Activated naive CD4-positive, alpha-beta T cell treated with anti-CD3 and anti-CD28 coated beads, Interleukin-2, amount 50 U/mL, for 72 hours (primary cell): ENCODE measurements around the gene PAX8. TPM values are rescaled to one million over a fixed set of nuclear protein-coding genes. Genes with fewer than 3 reads are reported as not detected.
A peak's percentile ranks its signal among the peaks of the same experiment; 100 is the strongest.

Source experiments
- ATAC-seq, 2 donors: fragments of 150-1000 bp; cut with Tn5 transposase; 2 replicates each; pipeline ENCODE4 v1.10.0; 2021; ENCODE audit warnings: mild to moderate bottlenecking in 2 of 2, moderate library complexity in 2 of 2
- DNase-seq, 2 donors: peaks; one replicate each; pipeline ENCODE4 v3.0.0; 2021 to 2022; ENCODE audit warnings: low spot score in 2 of 2
- H3K27ac Mint-ChIP-seq, 2 donors: one replicate each; pipeline ENCODE4 v1.8.0; 2022; ENCODE audit warnings: mild to moderate bottlenecking in 2 of 2, mixed read lengths in 2 of 2
- H3K36me3 Mint-ChIP-seq, 2 donors: one replicate each; pipeline ENCODE4 v1.8.0; 2022; ENCODE audit warnings: mixed read lengths in 2 of 2
- H3K9me3 Mint-ChIP-seq, 2 donors: one replicate each; pipeline ENCODE4 v1.8.0; 2022; ENCODE audit warnings: mixed read lengths in 2 of 2
- total RNA-seq, 2 donors: library from RNA; stranded (reverse); gene quantifications; one replicate each; pipeline ENCODE4 v1.2.3, GENCODE V29; 2022

The PAX8 gene
- total RNA-seq, 2 donors from 2014 or later = 0.35 to 1.3 TPM

DNA sequence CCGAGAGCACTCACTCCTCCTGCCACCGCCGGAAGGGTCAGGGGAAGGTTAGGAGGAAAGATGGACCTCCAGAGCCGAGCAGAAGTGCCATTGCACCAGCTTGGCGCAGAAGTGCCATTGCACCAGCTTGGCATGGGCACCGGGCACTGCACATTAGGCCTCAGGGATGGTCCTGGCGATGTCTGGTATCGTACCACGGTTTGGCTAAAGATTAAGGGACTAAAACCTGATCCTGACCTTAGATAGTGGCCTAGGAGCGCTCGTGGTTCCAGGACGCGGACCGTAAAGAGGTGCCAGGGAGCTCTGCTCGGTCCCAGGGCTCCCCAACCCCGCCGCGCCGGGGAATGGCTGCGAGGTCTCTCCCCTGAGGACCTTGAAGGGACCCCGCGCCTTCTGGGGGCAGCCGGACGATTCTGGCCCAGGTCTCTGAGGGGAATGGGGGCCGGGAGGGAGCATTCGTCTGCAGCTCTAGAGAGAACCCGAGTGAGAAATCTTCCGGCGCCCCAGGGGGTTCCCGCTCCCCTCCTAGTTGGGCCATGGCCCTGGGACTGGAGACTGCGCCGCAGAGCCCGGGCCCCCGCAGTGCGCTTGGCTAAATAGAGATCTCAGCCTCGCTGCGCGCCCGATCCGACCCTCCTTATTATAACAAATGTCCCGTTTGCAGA, 1.8 kb downstream of the PAX8 start:
- Mint-ChIP-seq H3K27ac (no peak overlapping the region), H3K9me3 (no peaks in the 10 kb centered on the region), H3K36me3 (peaks cover 0 to 5% of the 10 kb centered on the region in 2 donors)
- DNase-seq = peak in 1 of 2 donors; percentile 14
- no peak for ATAC-seq

DNA sequence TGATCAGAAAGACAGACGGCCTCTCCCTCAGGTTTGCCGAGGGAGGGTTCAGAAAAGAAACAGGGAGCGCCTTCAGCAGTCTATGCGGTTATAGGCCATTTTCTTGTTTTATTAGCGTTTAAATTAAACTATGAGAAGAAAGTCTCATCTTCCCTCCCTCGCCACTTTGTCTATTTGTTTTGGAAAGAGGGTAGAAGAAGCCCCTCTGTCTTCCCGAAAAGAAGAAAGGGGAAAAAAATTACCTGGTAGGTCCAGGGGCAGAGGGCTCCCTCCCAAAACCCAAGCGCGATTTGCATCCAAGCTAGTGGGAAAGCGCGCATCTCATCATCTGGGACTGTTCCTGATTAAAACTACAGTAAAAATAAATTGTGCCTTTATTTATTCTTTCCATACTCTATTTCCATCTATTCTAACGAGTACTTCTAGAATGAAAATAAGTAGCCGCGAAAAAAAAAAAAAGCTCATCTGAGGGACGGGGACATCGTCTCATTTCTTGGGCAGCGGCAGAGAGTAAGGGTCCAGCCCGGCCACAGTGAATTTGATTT, 2.4 kb downstream of the PAX8 start:
- Mint-ChIP-seq H3K27ac (no peak overlapping the region), H3K36me3 (peaks cover 0 to 5% of the 10 kb centered on the region in 2 donors), H3K9me3 (no peaks in the 10 kb centered on the region)
- ATAC-seq = no peak
- no peak for DNase-seq

DNA sequence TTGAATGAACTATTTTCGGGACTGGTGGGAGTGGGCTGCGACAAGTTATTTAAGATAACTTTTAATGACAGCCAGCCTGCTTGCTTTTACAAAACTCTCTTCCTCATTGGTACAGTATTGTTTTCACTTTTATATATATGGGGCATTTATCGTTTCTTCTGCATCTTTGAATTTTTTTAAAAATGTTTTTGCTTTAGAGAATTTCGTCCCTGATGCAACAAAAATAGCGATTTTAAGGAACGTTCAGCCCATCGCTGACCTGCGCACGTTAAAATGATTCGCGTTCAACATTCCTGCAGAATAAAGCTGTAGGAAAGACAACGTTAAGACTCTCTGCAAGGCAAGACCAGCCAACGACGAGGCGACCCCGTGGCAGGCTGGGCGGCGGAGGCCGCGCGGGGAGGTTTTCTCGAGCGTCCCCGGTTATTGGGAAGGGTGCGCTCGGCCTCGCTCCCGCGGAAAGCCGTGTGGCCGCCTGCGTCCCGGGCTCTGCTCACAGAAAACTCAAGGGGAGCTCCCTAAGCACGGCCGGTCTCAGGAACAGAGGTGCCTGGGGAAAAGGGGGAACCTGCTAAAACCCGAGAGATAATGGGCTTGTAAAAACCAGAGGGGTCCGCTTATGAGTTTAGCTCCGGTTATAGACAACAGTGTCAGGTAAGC, 3.0 kb downstream of the PAX8 start:
- peaks cover 0 to 5% of the 10 kb centered on the region in 2 donors for H3K36me3 Mint-ChIP-seq
- DNase-seq = peak in 1 of 2 donors; percentile 5
- no peak for ATAC-seq
- H3K27ac Mint-ChIP-seq = no peak overlapping the region
- no peaks in the 10 kb centered on the region for H3K9me3 Mint-ChIP-seq

DNA sequence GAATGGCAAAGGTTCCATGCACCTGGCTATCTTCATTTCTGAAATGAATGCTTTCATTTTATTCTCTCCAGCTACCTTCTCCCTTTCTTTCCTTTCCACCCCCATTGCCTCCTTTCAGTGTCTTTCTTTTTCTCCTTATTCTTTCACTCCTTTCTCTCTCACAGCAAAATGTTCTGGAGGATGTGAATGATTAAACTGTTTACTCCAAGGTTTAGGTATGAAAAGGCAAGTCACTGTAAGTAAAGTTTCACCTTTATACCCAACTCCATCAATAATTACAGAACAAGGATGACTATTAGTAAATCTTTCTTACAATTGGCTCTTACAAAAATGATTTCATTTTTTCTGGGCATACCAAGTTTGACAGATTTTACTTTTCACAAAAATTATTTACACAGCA, 4.3 kb downstream of the PAX8 start:
- H3K9me3 Mint-ChIP-seq = no peaks in the 10 kb centered on the region
- H3K27ac Mint-ChIP-seq = no peak overlapping the region
- ATAC-seq (no peak), DNase-seq (no peak)
- peaks cover 0 to 5% of the 10 kb centered on the region in 2 donors for H3K36me3 Mint-ChIP-seq

DNA sequence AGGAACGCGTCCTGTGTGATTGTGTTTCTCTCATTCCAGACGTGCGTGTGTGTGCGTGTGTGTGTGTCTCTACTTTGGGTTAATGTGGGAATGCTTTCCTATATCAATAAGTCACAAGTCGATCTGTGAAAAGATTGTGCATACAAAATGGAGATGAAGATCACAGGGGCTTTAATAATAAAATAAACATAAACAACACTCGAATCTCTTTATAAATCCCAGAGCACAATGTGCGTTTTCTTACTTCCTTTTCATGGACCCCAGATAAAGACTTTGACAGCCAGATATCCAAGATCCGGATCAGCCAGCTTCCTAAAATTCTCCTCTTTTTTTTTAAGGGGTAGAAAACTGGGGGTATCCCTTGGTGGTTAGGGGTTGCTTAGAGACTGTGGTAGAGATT, 4.7 kb downstream of the PAX8 start:
- Mint-ChIP-seq H3K9me3 (no peaks in the 10 kb centered on the region), H3K36me3 (peaks cover 0 to 5% of the 10 kb centered on the region in 2 donors), H3K27ac (no peak overlapping the region)
- ATAC-seq (no peak), DNase-seq (no peak)

DNA sequence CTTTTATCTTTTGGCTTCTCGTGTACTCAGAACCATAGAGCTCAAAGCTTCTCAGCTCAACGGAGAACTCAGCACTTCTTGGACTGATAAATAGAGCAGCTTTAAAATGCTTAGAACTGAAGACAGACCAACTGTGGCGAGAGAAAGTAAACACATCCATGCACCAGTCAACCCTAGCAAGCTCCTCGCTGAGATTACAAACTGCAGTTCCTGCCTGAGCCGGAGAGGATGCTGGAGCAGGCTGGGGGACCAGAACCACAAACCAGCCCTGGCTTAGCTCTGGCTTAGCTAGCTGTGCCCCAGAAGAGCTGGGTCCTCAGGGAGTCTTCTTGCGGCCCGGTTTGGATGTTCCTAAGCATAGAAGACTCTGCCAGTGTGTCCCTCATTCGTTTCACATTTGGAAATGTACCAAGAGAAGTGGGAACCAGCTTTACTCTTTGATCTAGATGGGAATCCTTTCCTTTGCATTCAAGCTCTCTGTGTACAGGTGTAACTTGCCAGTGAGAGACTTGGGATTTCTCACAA, 5.6 kb downstream of the PAX8 start:
- peaks cover 0 to 5% of the 10 kb centered on the region in 2 donors for H3K36me3 Mint-ChIP-seq
- H3K9me3 Mint-ChIP-seq = no peaks in the 10 kb centered on the region
- no peak overlapping the region for H3K27ac Mint-ChIP-seq
- ATAC-seq = peak; percentile 52 to 85
- peak in 1 of 2 donors; percentile 30 for DNase-seq

DNA sequence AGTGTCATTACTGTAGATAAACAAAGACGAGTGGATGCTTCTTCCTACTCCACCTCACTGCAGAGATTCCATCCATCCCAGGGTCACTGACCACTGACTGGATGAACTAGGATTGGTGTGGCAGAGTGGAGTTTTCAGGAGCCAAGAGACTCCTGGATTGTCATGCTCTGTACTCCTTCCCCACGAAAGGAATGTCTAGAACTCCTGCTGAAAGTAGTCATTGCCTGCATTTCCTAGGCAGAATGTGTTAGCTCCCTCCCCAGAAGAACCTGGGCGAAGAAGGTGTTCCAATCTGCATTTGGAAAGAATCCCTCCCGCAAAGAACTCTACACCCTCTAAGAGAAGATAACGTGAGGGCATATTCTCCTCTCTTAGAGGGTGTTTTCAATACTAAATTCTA, 6.2 kb downstream of the PAX8 start:
- Mint-ChIP-seq H3K27ac (no peak overlapping the region), H3K36me3 (peaks cover 0 to 5% of the 10 kb centered on the region in 2 donors)

DNA sequence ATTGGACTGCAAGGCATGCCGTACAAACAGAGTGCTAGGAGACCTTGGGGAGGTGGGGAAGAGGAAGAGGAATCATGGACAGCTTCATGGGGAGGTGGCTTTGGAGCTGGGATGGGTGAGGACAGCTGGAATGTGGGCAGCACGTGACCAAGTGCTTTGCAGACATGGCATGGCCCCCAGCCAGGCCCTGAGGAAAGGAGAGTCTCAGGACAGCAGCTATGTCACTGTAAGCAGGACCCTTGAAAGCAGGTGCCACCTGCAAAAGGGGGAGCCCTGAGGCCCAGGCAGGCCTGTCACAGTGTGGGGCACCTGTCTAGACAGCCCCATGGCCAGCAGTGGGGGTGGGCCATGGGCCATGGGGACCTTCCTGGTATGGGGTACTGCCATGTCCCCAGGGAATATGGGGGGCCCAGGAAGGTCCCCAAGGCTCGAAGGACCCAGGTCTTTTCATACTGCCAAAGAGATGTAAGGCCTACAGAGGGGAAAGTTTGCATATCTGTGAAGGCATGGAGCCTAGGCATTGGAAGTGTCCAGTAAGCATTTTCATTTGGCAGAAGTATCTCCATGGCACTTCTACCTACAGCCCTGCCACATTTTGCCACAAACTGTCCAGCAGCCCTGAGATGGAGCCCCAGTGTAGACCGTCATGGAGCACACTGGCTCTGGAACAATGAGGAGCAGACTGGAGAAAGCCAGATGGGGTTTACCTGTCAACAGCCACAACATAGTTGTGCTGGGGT, 9.9 kb downstream of the PAX8 start:
- no peaks in the 10 kb centered on the region for H3K9me3 Mint-ChIP-seq
- no peak for ATAC-seq
- no peak overlapping the region for H3K27ac Mint-ChIP-seq
- DNase-seq = no peak
- H3K36me3 Mint-ChIP-seq = no peaks in the 10 kb centered on the region

More for the DNA sequence above, 6.2 kb downstream of the PAX8 start:
- ATAC-seq = no peak
- H3K9me3 Mint-ChIP-seq = no peaks in the 10 kb centered on the region
- DNase-seq = no peak

DNA sequence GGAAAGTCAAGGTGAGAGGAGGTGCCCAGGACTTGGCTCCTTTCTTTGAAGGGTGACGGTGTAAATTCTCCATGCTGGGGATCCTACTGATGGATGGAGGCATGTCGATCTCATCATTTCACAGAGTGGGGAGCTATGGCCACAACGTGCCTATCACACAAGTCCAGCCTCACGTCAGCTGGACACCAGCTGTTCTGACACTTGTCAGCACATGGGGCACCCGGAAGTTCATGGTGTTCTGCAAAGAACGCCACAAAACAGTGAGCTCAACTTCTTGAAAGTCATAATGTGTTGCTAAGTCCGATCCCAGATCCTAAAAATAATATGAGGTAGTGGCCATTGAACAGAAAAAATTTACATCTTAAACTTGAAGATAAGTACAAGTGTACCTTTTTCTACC, 12.3 kb downstream of the PAX8 start:
- Mint-ChIP-seq H3K9me3 (no peaks in the 10 kb centered on the region), H3K36me3 (no peaks in the 10 kb centered on the region), H3K27ac (no peak overlapping the region)
- no peak for DNase-seq
- ATAC-seq = no peak

DNA sequence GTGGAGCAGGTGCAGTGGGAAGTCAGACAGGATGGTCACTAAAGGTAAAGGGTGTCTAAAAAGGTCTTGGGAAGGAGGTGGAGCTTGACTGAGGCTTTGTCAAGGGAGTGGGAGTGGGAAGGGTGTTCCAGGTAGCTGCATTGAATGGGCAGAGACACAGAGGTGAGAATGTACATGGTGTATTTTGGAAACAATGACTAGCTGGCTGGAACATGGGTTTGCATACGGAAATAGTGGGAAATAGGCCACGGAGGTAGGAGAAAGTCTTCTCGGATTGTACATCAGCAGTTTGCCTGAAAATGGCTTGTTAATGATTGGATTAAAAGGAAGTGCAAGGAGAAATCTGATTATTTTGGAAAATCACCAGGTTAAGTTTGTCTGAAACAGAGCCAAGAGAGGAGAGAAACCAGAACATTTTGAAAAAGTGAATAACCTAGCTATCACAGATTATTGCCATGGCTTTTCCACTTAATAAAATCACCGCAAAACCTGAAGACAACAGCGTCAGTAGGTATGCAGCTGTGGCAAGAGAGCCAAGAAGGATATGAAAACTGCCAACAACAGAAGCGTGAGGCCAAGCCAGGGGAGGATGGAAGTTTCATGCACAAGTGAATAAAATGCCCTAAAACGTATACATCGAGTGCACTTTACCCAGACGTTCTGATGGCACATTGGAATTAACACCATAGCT, 13.9 kb downstream of the PAX8 start:
- H3K36me3 Mint-ChIP-seq = no peaks in the 10 kb centered on the region
- no peak for ATAC-seq
- no peak for DNase-seq
- H3K27ac Mint-ChIP-seq = no peak overlapping the region
- no peaks in the 10 kb centered on the region for H3K9me3 Mint-ChIP-seq

DNA sequence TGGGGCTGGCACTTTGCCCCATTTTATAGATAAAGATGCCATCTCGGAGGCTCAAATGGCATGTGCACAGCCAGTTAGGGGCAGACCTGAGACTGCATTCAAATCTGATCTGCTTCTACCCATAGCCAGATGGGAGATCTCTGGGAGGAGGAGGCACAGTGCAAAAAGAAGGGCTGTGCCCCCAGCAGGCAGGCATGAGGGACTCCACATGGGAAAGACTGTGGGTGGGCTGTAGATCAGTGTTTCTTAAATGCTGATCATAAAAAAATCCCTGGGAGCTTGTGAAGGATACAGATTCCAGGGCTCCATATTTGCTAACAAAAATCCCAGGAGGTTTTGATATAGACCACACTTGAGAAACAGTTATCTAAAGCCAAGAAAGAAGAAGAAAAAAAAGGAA, 15.2 kb downstream of the PAX8 start:
- DNase-seq = no peak
- H3K9me3 Mint-ChIP-seq = no peaks in the 10 kb centered on the region
- no peak overlapping the region for H3K27ac Mint-ChIP-seq
- no peaks in the 10 kb centered on the region for H3K36me3 Mint-ChIP-seq
- ATAC-seq = no peak

DNA sequence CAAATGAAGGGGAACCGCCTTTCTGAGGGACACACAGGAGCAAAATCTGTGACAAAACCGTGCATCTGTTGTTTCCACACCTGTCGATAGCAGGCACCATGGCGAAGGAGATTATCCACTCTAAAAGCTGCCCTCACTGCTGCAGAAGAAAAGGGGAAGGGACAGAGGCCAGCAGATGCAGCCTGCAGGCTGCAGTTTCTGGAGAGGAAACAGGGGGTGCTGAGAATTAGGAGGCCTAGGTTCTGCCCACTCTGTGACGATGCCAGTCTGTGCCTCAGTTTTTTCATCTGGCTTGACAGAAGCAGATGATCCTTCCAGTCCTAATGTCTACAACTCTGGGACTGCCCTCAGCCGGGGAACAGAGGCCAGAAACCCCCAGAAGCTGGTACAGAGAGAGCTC, 17.7 kb downstream of the PAX8 start:
- no peak for ATAC-seq
- H3K9me3 Mint-ChIP-seq = no peaks in the 10 kb centered on the region
- no peaks in the 10 kb centered on the region for H3K36me3 Mint-ChIP-seq
- H3K27ac Mint-ChIP-seq = no peak overlapping the region
- no peak for DNase-seq

DNA sequence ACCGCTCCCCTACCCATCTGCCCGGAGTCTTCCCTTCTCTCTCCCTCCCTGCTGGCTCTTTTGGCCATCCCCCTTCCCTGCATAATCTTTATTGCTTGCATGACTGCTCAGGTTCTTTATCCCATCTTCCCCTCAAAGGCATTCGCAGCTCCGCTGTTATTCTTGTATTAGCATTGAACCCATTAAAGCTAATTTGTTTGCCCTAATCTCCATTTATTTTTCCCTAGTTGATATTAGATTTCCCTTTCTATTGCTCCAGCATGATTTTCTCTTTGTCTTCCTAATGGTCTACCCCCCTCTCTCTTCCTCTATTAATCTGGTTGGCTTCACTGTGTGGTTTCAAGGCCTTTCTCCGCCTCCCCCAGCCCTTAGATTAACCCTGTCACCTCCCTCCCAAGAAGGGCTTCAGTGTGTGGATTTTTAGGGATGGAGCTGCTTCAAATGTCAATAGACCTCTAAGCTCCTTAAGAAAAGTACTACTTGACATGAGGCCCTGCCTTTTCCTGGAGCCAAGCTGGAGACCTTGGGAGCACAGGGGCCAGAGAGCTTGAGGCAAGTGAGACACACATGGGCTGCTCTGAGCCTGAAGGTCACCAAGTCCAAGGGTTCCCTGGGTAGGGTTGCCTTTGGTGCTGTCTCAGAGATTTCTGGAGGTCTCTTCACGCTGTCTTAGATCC, 20.1 kb downstream of the PAX8 start:
- ATAC-seq = no peak
- H3K9me3 Mint-ChIP-seq = no peaks in the 10 kb centered on the region
- no peak overlapping the region for H3K27ac Mint-ChIP-seq
- H3K36me3 Mint-ChIP-seq = no peaks in the 10 kb centered on the region
- no peak for DNase-seq

DNA sequence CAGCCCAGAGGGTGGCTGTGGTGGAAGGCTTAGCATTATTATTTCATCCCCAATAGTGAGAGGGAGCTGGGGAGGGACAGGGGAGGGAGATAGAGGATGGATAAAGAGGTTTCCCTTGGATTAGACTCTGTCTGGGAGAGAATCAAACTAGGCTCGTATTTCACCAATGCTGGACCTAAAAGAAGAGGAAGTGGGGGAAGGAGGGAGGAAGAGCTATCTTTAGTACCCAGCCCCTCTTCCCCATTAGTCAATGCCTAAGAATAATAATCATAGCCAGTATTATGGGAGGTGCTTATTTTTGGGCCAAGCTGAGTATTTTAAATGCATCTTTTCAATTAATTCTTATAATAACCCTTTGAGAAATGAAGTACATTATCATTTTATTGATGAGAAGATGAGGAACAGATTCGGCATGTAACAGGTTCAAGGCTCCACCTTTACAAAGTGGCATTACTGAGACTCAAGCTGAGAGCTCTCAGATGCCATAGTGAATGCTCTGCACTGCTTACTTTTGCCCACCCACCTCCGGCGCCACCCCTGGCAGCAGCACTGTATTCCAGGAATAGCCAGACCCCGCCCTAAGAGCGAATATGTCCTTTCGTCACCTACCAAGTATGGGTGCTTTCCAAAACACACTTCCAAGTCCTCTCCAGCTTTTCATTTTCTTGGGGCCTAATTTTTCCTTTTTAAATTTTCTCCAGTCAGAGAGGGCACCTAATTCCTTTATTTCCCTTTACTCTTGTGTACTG, 21.0 kb downstream of the PAX8 start:
- no peaks in the 10 kb centered on the region for H3K36me3 Mint-ChIP-seq
- H3K9me3 Mint-ChIP-seq = no peaks in the 10 kb centered on the region
- ATAC-seq = no peak
- peak overlapping the region in 1 of 2 donors; percentile 0 for H3K27ac Mint-ChIP-seq
- no peak for DNase-seq

DNA sequence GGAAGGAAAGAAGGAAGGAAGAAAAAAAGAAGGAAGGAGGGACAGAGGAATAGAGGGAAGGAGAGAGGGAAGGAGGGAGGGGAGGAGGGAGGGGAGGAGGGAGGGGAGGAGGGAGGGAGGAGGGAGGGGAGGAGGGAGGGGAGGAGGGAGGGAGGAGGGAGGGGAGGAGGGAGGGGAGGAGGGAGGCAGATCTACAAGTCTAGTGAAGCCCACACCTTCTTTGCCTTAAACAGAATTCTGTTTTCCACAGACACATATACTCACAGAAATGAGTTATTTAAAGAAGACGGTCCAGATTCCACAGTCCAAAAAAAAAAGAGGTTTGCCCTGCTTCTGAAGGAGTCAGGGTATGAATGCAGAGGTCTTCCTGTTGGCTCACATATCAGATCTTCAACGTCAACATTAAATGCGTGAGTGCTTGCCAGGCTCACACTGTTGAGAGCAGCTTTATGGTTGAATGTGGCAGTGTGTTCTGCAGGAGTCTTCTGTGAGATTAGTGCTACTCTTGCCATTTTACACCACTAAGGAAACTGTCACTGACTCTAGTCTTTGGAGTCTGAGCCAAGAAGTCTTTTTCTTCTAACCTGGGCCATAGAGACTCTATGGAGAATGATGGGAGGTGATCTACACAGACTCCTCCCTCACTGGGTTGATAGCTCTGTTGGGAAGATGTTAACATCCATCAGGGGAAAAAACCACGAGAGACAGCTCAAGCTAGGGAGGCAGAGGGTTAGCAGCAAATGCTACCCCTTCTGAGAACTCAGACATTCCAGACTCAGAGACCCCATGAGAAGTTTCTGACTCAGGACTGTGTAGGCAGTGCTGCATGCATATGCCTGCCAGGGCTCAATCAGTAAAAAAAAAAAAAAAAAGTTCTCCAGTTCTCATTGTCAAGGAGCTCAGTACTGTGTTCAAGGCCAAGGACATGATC, 23.3 kb downstream of the PAX8 start:
- Mint-ChIP-seq H3K27ac (peak overlapping the region; percentile 22 to 27), H3K36me3 (no peaks in the 10 kb centered on the region), H3K9me3 (no peaks in the 10 kb centered on the region)
- DNase-seq (no peak), ATAC-seq (no peak)
